NCI-H510A treated with DMSO at 0.1 percent for 48 hours (cell line): ENCODE data around the gene TXNRD3.
A peak's percentile ranks its signal among the peaks of the same experiment; 100 is the strongest.

ENCODE experiments used
- DNase-seq: peaks from one replicate; lab custom pipeline; 2025; lab: John Stamatoyannopoulos, UW

The TXNRD3 gene

DNA sequence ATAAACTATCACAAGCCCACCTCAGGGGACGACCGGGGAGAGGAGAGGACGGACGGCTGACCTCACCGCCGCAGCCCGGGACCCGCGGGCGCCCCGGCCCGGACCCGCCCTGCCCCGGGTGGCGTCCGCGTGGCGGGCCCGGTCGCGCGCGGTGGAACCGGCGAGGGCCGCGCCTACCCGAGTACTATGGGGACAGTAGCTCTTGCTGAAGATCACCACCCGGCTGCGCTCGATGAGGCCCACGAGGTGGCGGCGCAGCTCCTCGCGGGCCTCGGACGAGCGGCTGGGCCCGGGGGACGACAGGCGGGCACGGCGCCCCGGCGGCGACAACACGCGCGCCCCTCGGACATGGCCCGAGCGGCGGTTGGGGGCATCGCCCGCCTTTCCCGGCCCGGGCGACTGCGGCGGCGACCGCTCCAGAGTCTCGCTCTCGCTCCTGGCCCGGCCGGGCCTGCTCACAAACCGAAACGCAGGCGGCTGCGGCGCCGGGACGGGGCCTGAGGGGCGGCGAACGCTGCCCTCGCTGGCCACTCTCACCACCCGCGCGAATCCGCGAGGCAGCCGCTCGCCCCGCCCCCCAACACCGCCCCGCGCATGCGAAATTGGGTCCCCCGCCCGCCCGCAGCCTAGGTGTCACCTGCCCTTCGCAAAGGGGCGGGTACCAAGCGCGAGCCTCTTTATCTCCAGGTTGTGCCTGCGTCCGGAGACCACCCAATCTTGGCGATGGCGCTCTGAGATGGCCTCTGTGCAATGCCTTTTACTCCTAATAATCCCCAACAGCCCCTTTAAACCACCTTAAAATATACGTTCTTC, at the start of gene TXNRD3:
TSS of gene TXNRD3 (minus strand) at position 554 of the 813 bp plus-strand sequence.
- peak; percentile 31 for DNase-seq

DNA sequence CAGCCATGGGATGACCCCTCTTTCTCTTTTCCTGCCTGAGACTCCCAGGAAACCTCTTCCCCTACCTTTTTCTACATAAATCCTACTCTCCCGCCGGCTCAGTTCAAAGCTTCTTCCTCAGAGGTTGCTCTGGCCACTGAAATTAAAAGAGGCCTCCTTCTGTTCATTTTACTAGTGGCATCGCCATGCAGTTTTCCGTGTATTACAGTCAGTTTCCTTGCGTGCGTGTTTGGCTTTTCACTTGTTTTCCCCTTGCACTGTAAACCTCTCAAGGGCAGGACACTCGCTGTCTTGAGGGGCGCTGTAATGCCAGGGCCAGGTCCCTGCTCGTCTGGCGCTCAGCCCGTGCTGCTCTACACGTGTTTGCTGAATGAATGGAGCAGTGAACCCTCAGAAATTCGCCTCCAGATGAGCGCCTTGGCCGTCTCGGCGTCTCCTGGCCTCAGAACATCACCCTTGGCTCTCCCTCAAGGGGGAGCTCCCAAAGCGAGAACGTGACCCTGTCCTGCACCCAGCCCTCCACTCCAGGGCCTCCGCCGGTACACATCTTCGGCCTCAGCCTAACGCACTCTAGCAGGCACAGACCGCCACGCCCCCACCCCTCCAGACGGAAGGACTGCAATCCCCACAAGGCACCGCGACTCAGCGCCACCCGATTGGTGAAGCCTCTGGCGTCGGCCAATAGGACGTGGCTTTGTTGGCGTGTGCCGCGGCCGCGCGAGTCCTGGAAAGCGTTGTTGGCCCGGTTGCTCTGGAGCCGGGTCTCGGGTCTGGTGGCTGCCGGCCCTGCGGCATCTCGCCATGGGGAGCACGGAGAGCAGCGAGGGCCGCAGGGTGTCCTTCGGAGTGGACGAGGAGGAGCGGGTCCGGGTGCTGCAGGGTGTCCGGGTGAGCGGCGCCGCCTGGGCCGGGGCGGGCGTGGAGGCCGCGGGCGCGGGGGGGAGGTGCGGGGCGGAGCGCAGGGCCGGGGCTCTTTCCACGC, 48.9 kb upstream of the TXNRD3 start, which contains the start of gene CHCHD6:
TSS of gene CHCHD6 (plus strand) at position 729 of the 982 bp plus-strand sequence. CDS start at position 802, 73 bp downstream.
- DNase-seq, result peak; percentile 86

DNA sequence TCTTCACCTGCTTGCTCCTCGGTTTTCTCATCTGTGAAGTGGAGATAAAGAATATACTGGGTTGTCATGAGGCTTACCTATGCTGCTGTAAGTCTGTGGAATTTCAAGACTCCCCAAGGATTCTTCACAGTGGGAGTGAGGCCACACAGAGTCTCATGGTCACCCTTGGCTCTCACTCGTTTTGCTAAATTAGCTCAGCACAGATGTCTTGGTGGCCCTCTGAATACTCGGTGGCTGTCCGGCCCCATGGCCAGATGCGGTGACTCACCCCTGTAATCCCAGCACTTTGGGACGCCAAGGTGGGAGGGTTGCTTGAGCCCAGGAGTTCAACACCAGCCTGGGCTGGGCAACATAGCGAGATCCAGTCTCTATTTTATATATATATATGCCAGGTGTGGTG, 44.1 kb upstream of the TXNRD3 start:
- no peak for DNase-seq

DNA sequence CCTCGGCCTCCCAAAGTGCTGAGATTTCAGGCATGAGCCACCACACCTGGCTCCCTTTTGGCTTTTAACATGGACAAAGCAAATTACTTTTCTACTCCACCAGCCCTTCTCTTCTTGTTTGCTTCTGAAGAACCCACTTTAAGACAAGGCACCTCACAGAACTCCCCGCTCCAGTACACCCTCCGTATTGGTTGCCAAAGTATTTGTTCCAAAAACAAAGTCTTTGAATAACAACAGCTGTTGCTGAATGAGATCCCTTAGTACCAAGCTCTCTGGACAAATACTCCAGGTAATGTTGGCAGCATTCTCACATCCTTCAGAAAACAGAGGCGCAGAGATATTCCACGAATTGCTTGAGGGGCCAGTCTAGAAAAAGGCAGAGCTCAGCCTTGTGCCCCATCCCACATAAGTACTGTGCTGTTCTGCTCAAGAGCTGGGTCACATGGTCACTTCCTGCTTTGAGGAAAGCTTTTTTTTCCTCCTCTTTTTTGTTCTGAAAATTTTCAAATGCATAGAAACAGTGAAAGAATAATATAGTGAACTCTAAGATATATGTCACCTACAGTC, 41.9 kb upstream of the TXNRD3 start:
- no peak for DNase-seq

DNA sequence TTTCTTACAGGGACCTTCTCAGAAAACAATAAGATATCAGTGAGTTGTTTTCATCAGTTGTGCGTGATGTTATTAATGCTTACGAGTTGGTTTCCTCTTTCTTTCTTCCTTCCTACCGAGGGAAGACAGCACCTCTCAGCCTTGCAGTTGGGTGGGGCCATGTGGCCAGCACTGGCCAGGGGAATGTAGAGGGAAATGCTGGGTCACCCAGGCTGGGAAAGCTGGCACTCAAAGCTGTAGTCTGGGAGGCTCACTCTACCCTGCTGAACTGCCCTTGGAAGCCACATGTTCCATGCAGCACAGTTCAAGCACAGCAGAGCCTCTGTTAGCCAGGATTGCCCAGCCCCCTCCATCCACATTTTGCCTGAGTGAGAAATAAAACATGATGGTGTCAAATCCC, 39.0 kb upstream of the TXNRD3 start:
- no peak for DNase-seq

DNA sequence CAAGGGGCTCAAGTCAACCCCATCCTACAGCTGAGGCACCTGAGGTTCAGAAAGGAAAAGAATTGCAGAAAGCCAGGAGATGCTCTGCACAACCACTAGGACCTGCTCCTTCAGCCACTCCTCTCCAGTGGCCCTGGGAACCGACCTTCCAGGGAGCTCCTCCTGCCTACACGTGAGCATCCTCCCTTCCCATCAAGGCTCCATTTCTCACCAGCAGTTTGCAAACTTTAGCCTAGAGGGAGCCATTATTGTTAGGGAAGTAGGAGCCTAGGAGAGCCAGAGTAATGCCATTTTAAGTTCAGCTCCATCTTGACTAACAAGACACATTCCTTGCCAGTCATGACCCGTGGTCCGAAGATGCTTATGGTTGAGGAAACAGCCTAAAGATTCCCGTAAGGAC, 37.9 kb upstream of the TXNRD3 start:
- DNase-seq, result no peak

DNA sequence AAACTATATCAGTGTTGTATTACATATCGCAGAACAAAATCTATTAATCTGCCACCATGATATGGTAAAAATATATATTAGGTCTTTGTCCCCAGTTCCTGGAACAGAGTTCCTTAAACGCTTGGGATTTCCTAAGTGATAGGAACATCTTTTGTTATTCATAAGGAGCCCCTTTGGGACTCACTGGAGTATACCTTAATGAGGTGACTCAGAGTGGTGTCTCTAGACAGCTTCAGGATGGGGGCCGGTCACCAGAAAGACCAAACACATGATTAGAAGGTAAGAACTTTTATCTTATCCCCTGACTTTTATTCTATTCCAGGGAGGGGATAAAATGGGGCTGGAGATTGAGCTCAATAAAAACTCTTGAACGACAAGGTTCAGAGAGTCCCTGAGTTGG, 36.8 kb upstream of the TXNRD3 start:
- no peak for DNase-seq

DNA sequence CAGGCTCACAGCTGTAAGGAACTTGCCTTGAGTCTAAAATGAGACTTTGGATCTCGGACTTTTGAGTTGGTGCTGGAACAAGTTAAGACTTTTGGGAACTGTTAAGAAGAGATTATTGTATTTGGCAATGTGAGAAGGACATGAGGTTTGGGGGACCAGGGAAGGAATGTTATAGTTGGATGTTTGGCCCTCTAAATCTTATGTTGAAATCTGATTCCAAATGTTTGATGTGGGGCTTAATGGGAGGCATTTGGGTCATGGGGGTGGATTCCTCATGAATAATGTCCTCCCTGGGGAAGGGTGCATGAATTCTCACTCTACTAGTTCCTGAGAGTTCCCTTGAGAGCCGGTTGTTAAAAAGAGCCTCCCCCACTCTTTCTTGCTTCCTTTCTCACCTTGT, 30.6 kb upstream of the TXNRD3 start:
- DNase-seq, result no peak

DNA sequence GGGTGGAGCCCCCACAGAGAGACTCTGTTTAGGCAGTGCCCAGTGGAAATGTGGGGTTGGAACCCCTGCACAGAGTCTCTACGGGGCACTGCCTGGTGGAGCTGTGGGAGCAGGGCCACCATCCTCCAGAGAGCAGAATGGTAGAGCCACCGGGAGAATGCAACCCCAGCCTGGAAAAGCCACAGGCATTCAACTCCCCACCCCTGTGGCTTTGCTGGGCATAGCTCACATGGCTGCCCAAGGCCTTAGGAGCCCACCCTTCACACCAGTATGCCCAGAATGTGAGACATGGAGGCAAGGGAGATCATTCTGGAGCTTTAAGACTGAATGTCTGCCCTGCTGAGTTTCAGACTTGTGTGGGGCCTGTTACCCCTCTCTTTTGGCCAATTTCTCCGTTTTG, 30.1 kb upstream of the TXNRD3 start:
- no peak for DNase-seq

DNA sequence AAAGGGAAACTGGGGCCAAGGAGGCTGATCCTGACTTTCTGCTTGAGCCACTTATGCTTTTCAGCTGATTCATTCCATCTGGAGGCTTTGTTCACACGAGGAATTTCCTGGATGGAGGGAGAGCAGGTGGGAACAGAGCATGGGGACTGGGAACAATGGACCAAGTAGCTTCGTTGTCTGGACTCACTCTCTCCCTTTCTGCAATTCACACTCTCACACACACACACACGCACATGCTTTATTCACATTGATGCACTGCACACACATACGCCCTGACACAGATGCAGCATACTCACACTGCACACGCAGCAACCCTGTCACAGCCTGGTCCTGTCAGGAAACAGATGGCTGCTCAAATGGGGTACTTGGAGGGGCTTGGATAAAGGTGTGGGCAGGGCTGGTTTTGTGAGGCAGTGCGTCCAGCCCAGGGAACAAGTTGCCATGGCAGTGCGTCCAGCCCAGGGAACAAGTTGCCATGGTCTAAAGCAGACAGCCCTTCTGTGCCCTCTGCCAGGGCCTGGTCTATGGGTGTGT, 29.4 kb upstream of the TXNRD3 start:
- no peak for DNase-seq

DNA sequence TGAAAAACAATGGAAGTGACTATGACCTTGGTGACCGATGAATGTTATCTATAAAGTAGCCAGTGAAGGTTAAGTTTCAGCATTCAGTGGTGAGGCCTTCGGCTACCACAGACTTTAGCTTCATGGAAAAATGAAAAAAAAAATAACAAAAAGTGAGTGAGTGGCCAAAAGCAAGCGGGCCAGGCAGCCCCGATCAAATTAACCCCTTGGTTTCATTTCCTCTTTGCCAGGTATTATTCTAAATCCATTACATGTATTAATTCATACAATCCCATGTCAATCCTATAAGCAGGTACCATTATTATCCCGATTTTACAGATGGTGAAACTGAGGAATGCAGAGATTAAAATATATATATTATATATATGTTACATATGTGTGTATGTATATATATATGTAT, 28.1 kb upstream of the TXNRD3 start:
- DNase-seq, result no peak

DNA sequence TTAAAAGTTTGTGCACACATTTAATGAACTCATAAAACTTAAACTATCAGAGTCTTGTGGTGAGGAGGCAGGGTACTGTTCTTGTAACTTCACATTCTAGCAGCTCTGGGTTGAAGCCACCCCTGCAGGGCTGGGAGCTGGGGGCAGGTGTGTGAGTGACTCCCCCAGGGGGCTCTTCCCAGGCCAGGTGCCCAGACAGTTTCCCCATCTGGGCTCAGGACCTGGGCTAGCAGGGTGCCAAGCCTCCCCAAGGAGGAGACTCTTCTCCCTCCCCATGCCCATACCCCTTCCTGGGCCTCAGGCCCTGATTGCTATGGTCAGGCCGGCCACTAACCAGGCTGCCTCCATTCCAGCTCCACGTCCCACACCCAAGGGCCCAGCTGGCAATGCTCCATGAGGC, 27.1 kb upstream of the TXNRD3 start:
- DNase-seq, result no peak

DNA sequence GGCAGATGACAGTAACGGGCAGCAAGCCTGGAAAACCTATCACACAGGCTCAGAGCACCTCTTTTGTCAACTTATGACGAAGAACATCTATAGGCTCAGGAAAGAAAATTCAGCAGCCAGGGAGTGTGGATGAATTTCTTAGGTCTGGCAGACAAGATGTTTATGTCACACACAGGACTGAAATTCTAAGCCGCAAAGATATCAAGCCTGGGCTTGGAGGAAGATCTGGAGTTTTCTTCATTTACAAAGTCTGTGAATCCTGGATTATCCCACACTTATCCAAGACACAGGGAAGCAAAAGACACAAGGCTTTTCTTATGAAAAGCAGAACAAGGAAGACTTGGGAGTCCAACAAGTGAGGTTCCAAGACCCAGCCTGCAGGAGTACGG, 25.7 kb upstream of the TXNRD3 start:
- DNase-seq, result no peak

DNA sequence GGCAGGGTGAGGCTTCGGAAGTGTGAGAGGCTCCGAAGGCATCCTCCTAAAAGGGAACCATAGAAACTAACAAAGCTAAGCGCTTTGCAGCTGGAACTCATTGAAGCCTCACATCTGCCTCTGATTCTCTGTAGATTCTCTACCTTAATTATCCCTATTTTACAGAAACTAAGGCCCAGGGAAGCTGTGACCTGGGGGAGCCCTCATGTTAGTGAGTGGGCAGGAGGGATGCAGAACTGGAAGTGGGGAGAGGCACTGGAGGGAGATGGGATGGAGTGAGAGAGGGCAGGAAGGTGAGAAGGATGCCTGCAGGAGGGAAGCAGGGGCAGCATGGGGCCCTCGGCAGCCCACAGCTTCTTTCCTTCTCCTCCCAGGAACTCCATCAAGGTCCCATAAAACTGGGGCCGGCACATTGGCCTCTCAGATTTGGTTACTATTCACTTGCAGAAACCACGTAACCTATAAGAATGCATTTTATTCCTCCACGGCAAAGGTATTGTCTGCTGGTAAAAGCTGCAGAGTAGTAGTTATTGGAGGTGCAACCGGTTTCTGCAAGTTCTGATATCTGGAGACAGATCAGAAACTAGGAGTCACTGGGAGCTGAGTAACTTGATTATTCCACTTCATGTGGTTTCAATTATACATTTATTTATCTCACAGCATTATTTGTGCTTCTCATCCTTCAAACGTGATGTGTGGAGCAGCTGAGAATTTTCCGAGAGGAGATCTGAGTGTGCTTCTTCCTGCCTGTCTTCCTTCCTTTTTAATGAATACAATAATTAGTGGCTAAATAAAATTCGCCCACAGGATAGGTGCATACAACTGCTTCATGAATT, 25.1 kb upstream of the TXNRD3 start:
- DNase-seq, result no peak

DNA sequence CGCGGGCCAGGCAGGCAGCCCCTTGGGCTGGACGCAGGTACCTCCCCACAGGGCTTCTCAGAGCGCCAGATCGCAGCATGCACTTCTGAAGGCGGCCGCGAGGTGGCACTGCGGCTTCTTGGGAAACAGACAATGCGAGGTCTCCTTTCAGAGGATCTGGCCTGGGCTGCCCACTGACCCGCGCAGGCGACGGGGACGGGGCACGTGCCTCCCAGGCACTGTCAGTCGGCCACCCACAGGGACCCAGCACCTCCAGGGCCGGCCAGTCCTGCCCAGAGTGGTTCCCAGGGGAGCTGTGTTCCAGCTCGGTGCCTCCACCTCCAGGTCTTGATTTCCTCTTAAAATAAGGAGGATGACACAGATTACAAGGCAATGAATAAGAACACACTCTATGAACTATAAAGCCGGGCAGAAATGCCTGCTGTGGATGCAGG, 24.4 kb upstream of the TXNRD3 start:
- DNase-seq, result peak; percentile 42

DNA sequence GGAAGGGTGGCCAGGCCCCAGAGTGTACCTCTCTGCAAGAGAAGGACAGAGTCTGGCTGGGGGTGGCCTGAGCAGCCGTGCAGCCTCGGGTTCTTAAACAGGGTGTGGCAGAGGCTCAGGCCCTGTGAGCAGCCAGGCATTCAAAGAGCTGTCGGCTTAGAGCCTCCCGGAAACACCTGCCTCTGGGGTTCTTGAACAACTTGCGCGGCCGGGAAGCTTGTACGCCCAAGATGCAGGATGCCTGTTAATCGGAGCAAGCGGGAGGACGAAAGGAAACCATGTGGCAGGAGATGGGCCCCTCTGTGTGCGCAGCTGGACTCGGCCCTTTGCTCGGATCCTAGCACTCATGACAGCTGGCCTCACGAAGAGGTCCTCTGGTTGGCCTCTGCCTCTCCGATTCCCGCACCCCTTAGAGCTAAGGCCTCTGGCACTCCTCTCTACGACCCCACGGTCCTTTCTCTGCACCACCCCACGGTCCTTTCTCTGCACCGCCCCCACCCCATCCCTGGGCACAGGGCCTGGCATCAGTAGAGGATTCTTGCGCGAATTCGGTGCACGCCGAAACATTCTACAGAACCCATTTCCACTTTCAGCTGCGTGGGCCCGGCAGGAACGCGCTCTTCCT, 23.9 kb upstream of the TXNRD3 start:
- peak; percentile 49 for DNase-seq

DNA sequence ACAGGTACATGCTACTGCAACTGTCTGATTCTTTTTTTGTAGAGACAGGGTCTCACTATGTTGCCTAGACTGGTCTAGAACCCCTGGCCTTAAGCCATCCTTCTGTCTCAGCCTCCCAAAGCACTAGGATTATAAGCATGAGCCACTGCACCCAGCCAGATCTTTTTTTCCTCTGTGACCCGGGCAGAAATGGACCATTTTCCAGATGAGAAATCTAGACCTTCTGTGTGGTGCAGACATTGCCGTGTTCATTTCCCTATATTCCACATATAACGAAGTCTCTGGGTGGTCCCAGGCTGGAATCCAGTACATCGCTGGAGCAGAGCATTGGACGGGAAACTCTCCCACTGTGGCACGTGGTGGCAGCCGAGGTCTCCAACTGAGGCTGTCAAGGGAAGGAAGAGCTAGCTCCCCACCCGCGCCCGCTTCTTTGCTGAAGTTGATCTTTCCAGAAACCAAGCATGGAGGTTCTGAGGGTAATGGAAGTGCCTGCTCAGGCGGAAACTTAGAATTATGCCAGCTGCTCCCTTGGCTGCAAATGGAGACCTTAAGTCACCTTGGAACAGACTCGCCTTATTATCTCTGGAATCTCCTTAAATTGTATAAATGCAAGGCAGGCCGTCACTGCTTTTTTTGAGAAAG, 23.1 kb upstream of the TXNRD3 start:
- no peak for DNase-seq

DNA sequence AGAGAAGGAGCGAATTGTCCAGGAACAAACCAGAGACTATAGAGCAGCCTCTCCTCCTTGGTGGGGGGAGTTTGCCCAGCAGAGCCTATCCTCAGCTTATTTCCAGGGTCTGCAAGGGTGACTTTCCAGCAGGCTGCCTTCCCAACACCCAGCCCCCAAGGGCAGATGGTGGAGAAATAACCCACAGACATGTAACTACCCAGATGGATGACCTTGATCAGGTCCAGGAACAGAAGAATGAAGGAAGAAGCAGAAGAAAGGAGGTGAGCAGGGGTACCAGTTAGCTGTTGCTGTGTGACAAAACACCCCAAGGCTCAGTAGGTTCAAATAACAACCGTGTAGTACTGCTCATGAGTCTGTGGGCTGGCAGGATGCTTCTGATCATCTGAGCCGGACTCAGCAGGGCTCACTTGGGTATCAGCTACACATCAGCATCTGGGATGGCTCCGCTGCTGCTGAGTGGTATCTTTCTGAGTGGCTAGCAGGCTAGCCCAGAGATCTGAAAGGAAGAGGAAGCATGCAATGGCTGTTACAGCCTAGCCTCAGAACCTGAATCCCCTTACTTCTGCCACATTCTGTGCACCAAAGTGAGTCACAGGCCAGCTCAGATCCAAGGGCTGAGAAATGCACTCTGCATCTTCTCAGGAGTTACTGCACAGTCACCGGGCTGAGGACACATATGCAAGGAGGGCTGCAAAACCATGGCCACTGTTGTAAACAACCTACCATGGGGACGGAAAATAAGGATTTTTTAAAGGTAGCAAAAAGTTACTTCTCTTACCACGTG, 22.2 kb upstream of the TXNRD3 start:
- DNase-seq, result no peak

DNA sequence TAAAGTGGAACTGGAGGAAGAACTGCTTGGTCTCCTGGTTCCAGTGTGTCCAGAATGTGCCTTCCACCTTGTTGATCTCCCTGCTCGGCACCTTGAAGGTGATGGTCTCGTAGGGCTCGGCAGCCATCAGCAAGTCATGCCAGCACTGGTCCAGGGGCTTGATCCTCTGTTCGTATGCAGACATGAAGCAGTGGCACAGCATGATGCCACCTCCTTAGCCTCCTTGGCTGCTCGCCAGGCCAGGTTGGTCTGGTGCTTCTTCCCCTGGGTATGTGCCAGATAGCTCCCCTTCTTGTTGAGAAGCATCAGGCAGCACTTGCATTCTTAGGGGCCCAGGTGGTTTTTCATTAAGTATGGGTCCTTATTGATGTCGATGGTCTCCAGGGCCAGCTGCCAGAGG, 17.8 kb upstream of the TXNRD3 start:
- DNase-seq, result no peak

DNA sequence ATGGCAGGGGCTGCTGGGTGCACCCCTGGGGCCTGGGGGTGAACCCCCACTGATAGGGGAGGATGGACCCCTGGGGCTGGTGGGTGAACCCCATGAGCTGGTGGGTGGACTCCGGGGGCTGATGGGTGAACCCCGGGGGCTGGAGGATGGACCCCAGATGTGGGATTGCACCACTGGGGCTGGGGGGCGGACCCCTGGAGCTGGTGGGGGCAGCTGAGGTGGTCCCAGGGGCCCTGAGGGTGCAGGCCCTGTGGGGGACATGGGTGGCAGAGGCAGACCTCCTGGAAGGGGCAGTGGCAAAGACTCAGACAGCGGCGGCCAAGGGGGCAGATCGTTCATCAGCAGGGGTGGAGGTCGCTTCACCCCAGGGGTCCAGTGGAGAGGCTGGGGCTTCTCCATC, 17.4 kb upstream of the TXNRD3 start:
- no peak for DNase-seq
